Measurements from ENCODE around the gene RPS6KA2.
"Not testable (repeated sequence)": the region's sequence is repeated elsewhere in the genome, so short reads cannot be mapped to it uniquely, and the experiment has no call there.

Gene RPS6KA2

GRCh38 chr6:166546653-166547052 lies 80.4 kb downstream of the RPS6KA2 start:
- Mint-ChIP-seq H3K27me3 (no peaks in the 10 kb centered on the region), H3K9me3 (peaks cover 3% of the 10 kb centered on the region), H3K4me1 (ENCODE audit: low read depth) (peaks cover 6% of the 10 kb centered on the region), H3K4me3 (no peak overlapping the region), H3K36me3 (ENCODE audit: low read depth) (no peaks in the 10 kb centered on the region), H3K27ac (no peak overlapping the region)
- no peak for DNase-seq

GRCh38 chr6:166545156-166546034 lies 81.7 kb downstream of the RPS6KA2 start:
- H3K36me3 Mint-ChIP-seq (ENCODE audit: low read depth) = no peaks in the 10 kb centered on the region
- peaks cover 19% of the 10 kb centered on the region for H3K4me1 Mint-ChIP-seq (ENCODE audit: low read depth)
- H3K4me3 Mint-ChIP-seq = no peak overlapping the region
- no peak overlapping the region for H3K27ac Mint-ChIP-seq
- H3K27me3 Mint-ChIP-seq = no peaks in the 10 kb centered on the region
- H3K9me3 Mint-ChIP-seq = peaks cover 3% of the 10 kb centered on the region
- DNase-seq = no peak

GRCh38 chr6:166544296-166544605 lies 82.8 kb downstream of the RPS6KA2 start:
- no peak overlapping the region for H3K4me3 Mint-ChIP-seq
- H3K36me3 Mint-ChIP-seq (ENCODE audit: low read depth) = no peaks in the 10 kb centered on the region
- H3K27ac Mint-ChIP-seq = no peak overlapping the region

GRCh38 chr6:166543603-166544295 lies 83.3 kb downstream of the RPS6KA2 start:
- DNase-seq = no peak
- no peaks in the 10 kb centered on the region for H3K27me3 Mint-ChIP-seq
- peaks cover under 1% of the 10 kb centered on the region for H3K9me3 Mint-ChIP-seq
- H3K4me3 Mint-ChIP-seq = no peak overlapping the region
- H3K27ac Mint-ChIP-seq = no peak overlapping the region
- no peaks in the 10 kb centered on the region for H3K36me3 Mint-ChIP-seq (ENCODE audit: low read depth)
- H3K4me1 Mint-ChIP-seq (ENCODE audit: low read depth) = peaks cover 27% of the 10 kb centered on the region

More at GRCh38 chr6:166544296-166544605, 82.8 kb downstream of the RPS6KA2 start:
- Mint-ChIP-seq H3K9me3 (peaks cover 3% of the 10 kb centered on the region), H3K27me3 (no peaks in the 10 kb centered on the region), H3K4me1 (ENCODE audit: low read depth) (peaks cover 26% of the 10 kb centered on the region)
- DNase-seq = no peak

- Mint-ChIP-seq H3K36me3 (ENCODE audit: low read depth) (no peaks in the 10 kb centered on the region), H3K4me3 (no peak overlapping the region), H3K4me1 (ENCODE audit: low read depth) (peaks cover 27% of the 10 kb centered on the region), H3K27ac (no peak overlapping the region), H3K9me3 (no peaks in the 10 kb centered on the region), H3K27me3 (no peaks in the 10 kb centered on the region)
- DNase-seq = no peak
These were observed 84.5 kb downstream of the RPS6KA2 start for GRCh38 chr6:166542580-166542912.

GRCh38 chr6:166541876-166542579 lies 85.0 kb downstream of the RPS6KA2 start:
- Mint-ChIP-seq H3K36me3 (ENCODE audit: low read depth) (no peaks in the 10 kb centered on the region), H3K27me3 (no peaks in the 10 kb centered on the region), H3K27ac (peak overlapping the region; percentile 88), H3K4me1 (ENCODE audit: low read depth) (peaks cover 27% of the 10 kb centered on the region), H3K4me3 (peak overlapping the region; percentile 60), H3K9me3 (no peaks in the 10 kb centered on the region)
- DNase-seq = no peak

GRCh38 chr6:166541366-166541765 lies 85.7 kb downstream of the RPS6KA2 start:
- no peaks in the 10 kb centered on the region for H3K9me3 Mint-ChIP-seq
- peak overlapping the region; percentile 88 for H3K27ac Mint-ChIP-seq
- DNase-seq = no peak
- peaks cover 27% of the 10 kb centered on the region for H3K4me1 Mint-ChIP-seq (ENCODE audit: low read depth)
- no peaks in the 10 kb centered on the region for H3K36me3 Mint-ChIP-seq (ENCODE audit: low read depth)
- H3K27me3 Mint-ChIP-seq = no peaks in the 10 kb centered on the region
- peak overlapping the region; percentile 60 for H3K4me3 Mint-ChIP-seq

GRCh38 chr6:166540631-166541331 lies 86.3 kb downstream of the RPS6KA2 start:
- Mint-ChIP-seq H3K9me3 (no peaks in the 10 kb centered on the region), H3K36me3 (ENCODE audit: low read depth) (no peaks in the 10 kb centered on the region), H3K27ac (peak overlapping the region; percentile 88), H3K27me3 (no peaks in the 10 kb centered on the region), H3K4me1 (ENCODE audit: low read depth) (peaks cover 27% of the 10 kb centered on the region), H3K4me3 (peak overlapping the region; percentile 60)
- DNase-seq = peak; percentile 62

GRCh38 chr6:166539543-166539942 lies 87.5 kb downstream of the RPS6KA2 start:
- Mint-ChIP-seq H3K36me3 (ENCODE audit: low read depth) (no peaks in the 10 kb centered on the region), H3K4me1 (ENCODE audit: low read depth) (peaks cover 27% of the 10 kb centered on the region), H3K27ac (peak overlapping the region; percentile 36), H3K27me3 (no peaks in the 10 kb centered on the region), H3K4me3 (no peak overlapping the region), H3K9me3 (no peaks in the 10 kb centered on the region)
- DNase-seq = no peak

- H3K36me3 Mint-ChIP-seq (ENCODE audit: low read depth); H3K9me3 Mint-ChIP-seq; DNase-seq; H3K4me3 Mint-ChIP-seq; H3K27me3 Mint-ChIP-seq; H3K27ac Mint-ChIP-seq: not testable (repeated sequence)
- H3K4me1 Mint-ChIP-seq (ENCODE audit: low read depth) = peaks cover 27% of the 10 kb centered on the region
These were observed 88.1 kb downstream of the RPS6KA2 start for GRCh38 chr6:166539011-166539385.

- Mint-ChIP-seq H3K27me3 (no peaks in the 10 kb centered on the region), H3K9me3 (no peaks in the 10 kb centered on the region), H3K27ac (no peak overlapping the region), H3K4me3 (no peak overlapping the region), H3K4me1 (ENCODE audit: low read depth) (peaks cover 27% of the 10 kb centered on the region), H3K36me3 (ENCODE audit: low read depth) (no peaks in the 10 kb centered on the region)
- no peak for DNase-seq
These were observed 88.6 kb downstream of the RPS6KA2 start for GRCh38 chr6:166538297-166539010.

- Mint-ChIP-seq H3K4me1 (ENCODE audit: low read depth) (peaks cover 7% of the 10 kb centered on the region), H3K4me3 (no peak overlapping the region), H3K9me3 (no peaks in the 10 kb centered on the region), H3K27ac (no peak overlapping the region), H3K36me3 (ENCODE audit: low read depth) (no peaks in the 10 kb centered on the region), H3K27me3 (no peaks in the 10 kb centered on the region)
- no peak for DNase-seq
These were observed 92.2 kb downstream of the RPS6KA2 start for GRCh38 chr6:166534658-166535406.

- no peaks in the 10 kb centered on the region for H3K9me3 Mint-ChIP-seq
- H3K27ac Mint-ChIP-seq = no peak overlapping the region
- no peak overlapping the region for H3K4me3 Mint-ChIP-seq
- peaks cover 2% of the 10 kb centered on the region for H3K36me3 Mint-ChIP-seq (ENCODE audit: low read depth)
- DNase-seq = no peak
- H3K4me1 Mint-ChIP-seq (ENCODE audit: low read depth) = no peaks in the 10 kb centered on the region
- no peaks in the 10 kb centered on the region for H3K27me3 Mint-ChIP-seq
These were observed 93.7 kb downstream of the RPS6KA2 start for GRCh38 chr6:166533205-166533824.

Measured in activated T-cell treated with anti-CD3 and anti-CD28 coated beads, Interleukin-2, amount 50 U/mL, for 24 hours (primary cell).